Duodenal mucosa (tissue), 2 donors: ENCODE data around the gene ADD3.

Experiments
- H3K27ac ChIP-seq: one replicate; pipeline ENCODE4 v1.7.0; 2013; ENCODE audit warnings: low read depth, low read length
- H3K27me3 ChIP-seq, 2 donors: one replicate each; pipeline ENCODE4 v1.7.0; 2013; ENCODE audit warnings: low read length in 2 of 2, control low read depth in 1 of 2; ENCODE audit not compliant: insufficient read depth in 2 of 2, control insufficient read depth in 1 of 2
- H3K36me3 ChIP-seq, 2 donors: one replicate each; pipeline ENCODE4 v1.7.0; 2013; ENCODE audit warnings: low read length in 2 of 2, control low read depth in 1 of 2; ENCODE audit not compliant: insufficient read depth in 2 of 2, control insufficient read depth in 1 of 2
- H3K4me1 ChIP-seq, 2 donors: one replicate each; pipeline ENCODE4 v1.7.0; 2013; ENCODE audit warnings: low read length in 2 of 2, control low read depth in 1 of 2; ENCODE audit not compliant: insufficient read depth in 2 of 2, control insufficient read depth in 1 of 2
- H3K4me3 ChIP-seq, 2 donors: one replicate each; pipeline ENCODE4 v1.7.0; 2013; ENCODE audit warnings: low read length in 2 of 2, low read depth in 1 of 2
- H3K9ac ChIP-seq, 2 donors: one replicate each; pipeline ENCODE4 v1.7.0; 2013; ENCODE audit warnings: low read length in 2 of 2, low read depth in 1 of 2
- H3K9me3 ChIP-seq, 2 donors: one replicate each; pipeline ENCODE4 v1.7.0; 2013; ENCODE audit warnings: low read length in 2 of 2, control low read depth in 1 of 2; ENCODE audit not compliant: control insufficient read depth in 1 of 2

Gene ADD3

DNA sequence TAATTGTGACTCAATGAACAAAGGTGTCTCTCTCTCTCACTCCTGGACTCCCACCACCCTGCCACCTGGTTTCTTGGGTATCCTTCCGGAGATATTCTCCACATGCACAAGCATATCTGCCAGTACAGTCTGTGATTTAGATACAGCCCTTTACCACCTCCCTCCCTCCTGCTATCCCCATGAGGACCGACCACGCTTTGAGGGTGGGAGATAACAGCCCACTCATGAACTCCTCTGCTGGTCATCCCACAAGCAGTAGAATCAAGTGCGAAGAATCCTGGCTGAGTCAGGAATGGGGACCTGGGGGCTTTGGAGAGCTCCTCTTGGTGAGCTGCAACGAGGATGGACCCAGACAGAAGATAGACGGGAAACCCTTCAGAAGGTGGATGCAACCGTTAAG lies 171.4 kb downstream of the ADD3 start:
- Histone ChIP-seq H3K36me3 (no peaks in the 10 kb centered on the region), H3K27me3 (no peaks in the 10 kb centered on the region), H3K4me1 (no peaks in the 10 kb centered on the region), H3K9me3 (no peaks in the 10 kb centered on the region), H3K27ac (no peak overlapping the region), H3K9ac (no peak overlapping the region), H3K4me3 (no peak overlapping the region)

DNA sequence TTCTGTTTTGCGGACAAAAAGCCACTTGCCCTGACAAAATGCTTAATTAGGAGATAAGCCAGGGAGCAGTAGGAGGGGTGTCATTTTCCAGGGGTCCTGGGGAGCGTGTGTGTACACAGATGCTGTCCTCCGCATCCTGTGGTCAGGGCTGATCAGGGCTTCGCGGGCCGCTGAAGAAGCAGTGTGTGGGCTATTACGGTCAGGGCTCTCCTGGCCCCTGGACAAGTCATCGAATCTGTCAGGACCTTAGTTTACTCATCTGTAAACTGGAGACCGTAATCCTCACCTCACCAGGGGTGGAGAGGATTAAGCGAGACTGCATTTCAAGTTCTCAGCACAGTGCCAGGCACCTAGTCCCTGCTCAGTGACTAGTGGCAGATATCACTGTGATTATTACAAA lies 173.7 kb downstream of the ADD3 start:
- Histone ChIP-seq H3K36me3 (no peaks in the 10 kb centered on the region), H3K27ac (no peak overlapping the region), H3K9me3 (no peaks in the 10 kb centered on the region), H3K4me1 (no peaks in the 10 kb centered on the region), H3K4me3 (no peak overlapping the region), H3K9ac (no peak overlapping the region), H3K27me3 (no peaks in the 10 kb centered on the region)

DNA sequence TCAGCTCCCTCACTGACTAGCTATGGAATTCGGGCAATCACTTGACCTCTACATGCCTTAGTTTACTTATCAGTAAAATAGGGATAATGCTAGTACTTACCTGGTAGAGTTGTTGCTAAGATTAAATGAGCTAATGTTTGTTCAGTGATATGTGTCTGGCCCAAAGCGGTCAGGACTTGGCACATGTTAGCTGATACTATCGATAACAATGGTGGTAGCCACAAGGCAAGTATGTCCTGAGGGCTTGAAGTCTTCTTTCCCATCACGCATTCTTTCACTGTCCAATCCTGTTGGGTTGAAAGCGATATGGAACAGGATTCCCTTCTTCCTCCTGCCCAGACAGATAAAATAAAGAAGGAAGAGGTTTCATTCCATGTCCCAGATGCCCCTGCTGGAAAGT lies 174.1 kb downstream of the ADD3 start:
- no peaks in the 10 kb centered on the region for H3K27me3 ChIP-seq
- no peaks in the 10 kb centered on the region for H3K4me1 ChIP-seq
- H3K9ac ChIP-seq = no peak overlapping the region
- H3K36me3 ChIP-seq = no peaks in the 10 kb centered on the region
- no peak overlapping the region for H3K27ac ChIP-seq
- H3K9me3 ChIP-seq = no peaks in the 10 kb centered on the region
- H3K4me3 ChIP-seq = no peak overlapping the region

DNA sequence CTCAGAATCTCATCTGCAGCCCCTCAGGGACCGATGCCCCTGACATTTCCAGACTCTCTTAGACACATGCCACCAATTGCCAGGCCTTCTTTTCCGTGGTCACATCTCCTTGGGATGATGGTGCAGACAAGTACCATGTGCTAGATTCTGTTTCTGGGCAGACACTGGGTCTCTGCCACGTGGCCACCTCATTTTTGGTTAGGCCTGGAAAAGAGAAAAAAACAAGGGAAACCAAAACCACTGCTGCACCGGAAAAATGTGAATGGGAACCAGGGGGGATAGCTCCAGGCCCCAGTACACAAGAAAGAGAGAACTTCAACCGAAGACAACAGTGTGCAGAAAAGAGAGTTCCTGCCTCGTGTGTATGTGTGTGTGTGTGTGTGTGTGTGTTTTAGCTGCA lies 176.6 kb downstream of the ADD3 start:
- H3K27ac ChIP-seq = no peak overlapping the region
- H3K4me1 ChIP-seq = no peaks in the 10 kb centered on the region
- no peak overlapping the region for H3K9ac ChIP-seq
- no peaks in the 10 kb centered on the region for H3K27me3 ChIP-seq
- no peak overlapping the region for H3K4me3 ChIP-seq
- no peaks in the 10 kb centered on the region for H3K9me3 ChIP-seq
- H3K36me3 ChIP-seq = no peaks in the 10 kb centered on the region
